HG03521 (cell line): ENCODE data around the gene NEDD4L.
"Not testable (repeated sequence)": the region's sequence is repeated elsewhere in the genome, so short reads cannot be mapped to it uniquely, and the experiment has no call there.

ENCODE experiments used
- ATAC-seq: cut with Tn5 transposase; IDR thresholded peaks from one replicate; pipeline ENCODE4 v1.9.1; 2021; ENCODE audit warnings: mild to moderate bottlenecking, moderate library complexity; ENCODE audit not compliant: unreplicated experiment

The NEDD4L gene

DNA sequence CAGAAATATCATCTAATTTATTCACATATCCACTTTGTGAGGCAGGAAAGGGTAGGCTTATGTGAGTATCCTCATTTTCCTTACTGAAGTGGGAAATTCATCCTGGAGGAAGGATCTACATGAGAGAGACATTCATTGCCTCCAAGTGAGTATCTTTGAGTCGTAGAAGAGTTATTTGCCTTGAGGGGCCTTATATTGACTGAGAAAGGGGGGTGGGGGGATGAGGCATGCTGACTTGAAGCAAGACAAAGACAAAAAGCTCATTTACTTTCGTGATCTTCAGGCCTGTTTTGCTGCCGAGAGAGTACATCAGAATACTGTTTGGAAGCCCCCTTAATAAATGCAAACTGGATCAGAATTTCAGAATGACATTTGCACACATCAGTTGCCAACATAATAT, 17.6 kb upstream of the NEDD4L start:
- no peak for ATAC-seq

DNA sequence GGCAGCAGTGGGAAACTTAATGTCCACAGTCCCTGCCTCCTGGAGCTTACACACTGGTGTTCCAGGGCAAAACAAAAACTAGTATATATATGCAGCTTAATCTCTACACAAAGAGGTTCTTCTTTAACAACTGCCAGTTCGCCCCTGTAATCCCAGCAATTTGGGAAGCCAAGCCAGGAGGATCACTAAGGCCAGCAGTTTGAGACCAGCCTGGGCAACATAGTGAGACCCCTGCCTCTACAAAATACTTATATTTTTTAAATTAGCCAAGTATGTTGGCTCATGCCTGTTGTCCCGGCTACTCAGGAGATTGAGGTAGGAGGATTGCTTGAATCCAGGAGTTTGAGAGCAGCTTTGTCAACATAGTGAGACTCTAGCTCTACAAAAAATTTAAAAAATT, 17.2 kb upstream of the NEDD4L start:
- ATAC-seq, result no peak

DNA sequence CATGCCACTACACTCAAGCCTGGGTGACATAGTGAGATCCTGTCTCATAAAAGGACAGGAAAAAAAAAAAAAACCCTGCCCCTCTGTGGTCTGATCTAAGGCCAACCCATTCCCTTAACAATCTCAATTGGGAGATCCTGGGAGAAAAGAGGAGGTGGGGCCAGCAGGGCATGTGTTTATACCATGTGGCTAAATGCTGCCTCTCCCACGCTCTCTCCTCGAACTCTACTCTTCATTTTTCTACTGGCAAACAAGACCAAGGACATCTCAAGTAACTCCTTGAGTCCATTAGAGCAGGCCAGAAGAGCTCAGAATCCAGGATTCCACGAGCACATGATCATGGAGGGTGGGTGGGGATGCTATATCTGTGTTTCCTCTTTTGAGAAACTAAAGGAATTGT, 16.7 kb upstream of the NEDD4L start:
- ATAC-seq, result no peak

DNA sequence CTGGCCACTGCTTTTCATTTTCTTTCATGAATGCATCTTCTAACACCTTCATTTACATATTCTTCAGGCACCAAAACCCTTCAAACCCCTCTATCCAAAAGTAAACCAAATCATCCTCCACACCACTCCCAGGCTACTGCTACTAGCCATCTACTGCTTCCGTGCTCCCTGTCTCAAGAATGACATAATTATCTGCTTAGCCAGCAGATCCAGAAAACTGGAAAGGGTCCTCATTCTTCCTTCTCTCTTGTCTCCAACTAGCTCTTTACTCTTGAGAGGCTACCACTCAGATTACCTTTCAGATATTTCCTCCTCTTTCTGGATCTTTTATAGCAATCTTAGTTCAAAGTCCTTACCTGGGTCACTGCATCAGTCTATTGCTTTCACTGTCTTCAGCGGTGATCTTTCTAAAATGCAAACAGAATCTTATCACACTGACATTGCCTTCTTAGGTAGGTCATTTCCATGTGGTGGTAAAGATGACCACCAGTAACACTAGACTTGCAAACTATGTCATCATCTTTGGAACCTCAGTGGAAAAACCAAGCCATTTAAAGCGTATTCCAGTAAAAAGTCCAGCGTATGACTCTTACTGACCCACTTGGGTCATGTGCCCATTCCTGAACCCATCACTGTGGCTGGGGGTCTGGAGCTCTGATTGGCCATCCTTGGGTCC, 15.8 kb upstream of the NEDD4L start:
- ATAC-seq, result no peak

DNA sequence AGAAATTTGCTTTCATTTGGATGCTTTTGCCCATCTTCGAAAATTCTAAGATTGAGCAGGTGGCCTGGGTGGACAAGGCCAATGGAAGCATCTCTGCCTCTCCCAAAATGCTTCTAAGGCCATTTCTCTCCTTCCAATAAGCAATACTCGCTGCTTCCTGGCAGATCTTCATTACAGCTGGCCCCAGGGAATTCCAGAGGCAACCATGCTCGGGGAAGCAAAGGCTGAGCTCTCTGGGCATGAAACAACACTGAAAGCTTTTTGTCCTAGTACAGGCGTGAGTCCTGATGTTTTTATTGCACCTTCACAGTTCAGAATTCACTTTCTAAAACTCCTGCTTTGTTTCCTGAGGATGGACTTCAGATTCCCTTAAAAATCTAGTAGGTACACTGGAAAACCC, 11.8 kb upstream of the NEDD4L start:
- ATAC-seq, result no peak

DNA sequence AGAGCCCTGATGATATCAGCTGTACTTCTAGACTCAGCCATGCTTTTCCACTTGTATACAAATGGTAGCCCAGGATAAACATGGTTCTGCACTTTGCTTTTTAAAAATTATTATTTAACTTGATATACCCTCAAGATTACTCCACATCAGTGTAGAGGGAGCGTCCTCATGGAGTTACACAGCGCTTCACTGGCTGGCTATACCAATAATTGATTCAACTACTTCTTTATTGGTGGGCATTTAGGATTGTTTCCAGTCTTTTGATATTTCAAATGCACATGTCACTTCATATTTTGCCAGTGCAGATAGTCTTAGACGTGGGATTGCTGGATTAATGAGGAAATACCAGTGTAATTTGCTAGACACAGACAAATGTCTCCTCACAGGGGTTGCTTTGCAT, 10.8 kb upstream of the NEDD4L start:
- ATAC-seq, result no peak

DNA sequence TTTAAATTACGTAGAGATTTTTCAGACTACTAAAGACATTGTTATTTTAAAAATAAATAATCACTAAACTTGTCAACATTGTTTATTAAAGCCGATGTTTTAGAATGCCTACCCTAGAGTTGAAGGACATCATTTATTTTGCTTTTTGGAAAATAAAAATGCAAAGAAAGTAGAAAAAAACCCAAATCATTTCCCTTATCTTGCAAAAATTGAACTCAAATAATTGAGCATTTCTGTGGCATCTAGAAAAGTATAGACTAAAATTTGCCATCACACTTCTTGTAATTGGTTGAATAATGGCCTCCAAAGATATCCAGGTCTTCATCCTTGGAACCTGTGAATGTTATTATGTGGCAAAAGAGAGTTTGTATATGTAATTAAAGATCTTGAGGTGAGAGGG, 9.7 kb upstream of the NEDD4L start:
- ATAC-seq, result no peak

DNA sequence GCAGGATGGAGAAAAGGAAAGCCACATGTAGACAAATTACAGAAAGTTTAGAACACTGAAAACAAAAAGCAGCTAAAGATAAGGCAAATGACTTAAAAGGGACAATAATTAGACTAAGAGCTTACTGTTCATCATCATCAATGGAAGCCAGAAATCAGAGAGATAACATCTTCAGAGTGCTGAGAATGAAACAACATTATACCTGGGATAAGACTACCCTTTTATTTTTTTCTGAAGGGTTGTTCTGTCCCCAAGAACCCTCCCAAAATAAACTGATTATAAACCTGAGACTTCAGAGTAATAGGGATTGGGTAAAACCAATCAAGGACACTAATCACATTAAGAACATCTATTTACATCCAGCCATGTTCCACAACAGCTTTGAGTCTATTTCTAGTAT, 6.9 kb upstream of the NEDD4L start:
- ATAC-seq, result no peak

DNA sequence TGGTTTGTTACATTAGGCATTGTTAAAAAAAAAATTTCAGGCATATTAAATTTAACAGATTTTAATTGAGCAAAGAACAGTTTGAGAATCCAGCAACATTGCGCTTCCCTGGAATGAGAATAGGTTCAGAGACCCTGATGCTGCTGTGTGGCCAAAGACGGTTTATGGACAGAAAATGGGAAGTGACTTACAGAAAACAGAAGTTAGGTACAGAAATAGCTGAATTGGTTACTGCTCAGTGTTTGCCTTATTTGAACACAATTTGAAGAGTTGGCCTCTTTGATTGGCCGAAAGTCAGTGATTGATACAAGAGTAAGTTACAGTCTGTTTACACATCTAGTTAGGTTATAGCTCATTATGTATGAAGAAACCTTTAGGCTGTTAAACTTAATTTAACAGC, 6.0 kb upstream of the NEDD4L start:
- no peak for ATAC-seq

DNA sequence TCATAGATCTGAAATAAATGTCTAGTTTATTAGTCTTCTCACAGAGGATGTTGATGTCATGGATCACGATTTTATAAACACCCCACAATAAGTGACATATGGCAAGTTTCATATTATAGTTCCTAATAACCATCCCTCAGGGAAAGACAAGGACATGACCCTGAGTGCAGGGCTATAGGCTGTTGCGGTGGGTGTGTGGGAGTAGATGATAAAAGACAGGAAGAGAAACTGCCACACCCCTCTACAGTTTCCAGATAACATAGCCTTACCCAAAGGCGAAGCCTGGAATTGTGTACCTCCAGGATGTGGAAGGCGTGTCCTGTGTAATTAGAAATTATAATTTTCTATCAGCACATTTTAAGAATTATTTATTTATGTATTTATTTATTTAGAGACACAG, 2.4 kb upstream of the NEDD4L start:
- ATAC-seq, result no peak

DNA sequence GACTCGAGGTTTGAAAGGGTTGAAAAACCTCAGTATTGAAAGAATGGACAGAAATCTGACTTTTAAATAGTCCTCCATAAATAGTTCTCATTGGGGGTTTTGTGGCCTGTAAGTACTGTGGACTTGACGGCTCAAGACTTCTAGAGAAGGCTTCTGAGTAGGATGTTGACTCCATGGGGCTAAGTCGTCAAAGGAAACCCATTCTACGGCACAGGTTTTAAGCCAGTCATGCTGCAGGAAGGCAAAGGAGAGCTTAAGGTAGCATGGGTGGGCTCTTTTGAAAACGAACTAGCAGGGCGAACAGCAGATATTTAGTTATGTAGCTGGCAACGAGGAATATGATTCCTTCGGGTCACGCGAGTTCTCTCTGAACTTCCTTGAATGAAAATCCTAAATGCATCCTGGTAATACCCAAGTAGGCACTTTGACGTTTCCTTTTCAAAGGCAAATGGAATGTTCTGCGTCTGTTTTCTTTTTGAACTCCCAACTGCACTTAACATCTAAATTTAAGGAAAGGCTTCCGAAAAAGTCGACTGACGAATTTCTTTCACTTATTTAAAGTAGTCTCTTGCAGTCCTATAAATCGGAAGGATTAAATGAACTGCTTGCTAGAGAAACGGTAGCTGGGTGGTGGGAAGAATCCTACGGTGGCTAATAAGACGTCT, 1.1 kb upstream of the NEDD4L start:
- no peak for ATAC-seq

DNA sequence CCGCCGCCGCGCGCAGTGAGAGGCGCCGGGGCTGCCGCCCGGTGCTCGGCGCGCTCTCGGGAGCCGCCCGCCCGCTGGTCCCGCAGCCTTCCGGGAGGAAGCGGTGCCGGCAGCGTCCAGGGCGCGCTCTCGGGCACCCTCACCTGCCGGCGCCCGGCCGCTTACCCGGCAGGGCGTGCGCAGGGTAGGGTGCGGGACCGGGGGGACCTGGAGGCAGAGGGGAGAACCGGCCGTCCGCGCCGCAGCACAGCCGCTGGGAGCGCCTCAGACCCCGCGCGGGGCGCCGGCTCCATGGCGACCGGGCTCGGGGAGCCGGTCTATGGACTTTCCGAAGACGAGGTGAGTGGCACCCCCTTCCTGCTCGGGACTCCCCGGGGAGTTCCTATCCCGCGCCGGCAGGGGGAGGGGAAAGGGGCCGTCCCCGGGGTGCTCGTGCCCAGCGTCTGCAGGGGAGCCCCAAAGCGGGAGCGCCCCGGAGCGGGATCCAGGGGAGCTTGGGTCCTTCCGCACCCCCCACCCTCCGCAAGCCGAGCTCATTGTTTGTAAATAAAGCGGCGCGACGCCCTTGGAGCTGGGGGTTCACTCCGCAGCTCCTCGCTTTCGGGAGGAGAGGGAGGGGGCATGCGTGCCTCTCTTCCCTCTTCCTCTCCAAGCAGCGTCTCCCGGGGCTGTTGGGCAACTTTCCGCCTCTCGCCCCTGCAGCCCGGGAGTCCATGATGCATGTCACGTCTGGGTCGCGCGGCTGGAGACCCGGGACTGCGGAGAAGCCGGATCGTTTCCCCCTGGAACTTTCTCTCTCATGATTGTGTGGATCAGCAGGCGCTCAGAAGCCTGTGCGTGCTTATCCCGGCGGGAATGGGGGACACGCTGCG, 580 bp downstream of the NEDD4L start:
- peak; percentile 38 for ATAC-seq

DNA sequence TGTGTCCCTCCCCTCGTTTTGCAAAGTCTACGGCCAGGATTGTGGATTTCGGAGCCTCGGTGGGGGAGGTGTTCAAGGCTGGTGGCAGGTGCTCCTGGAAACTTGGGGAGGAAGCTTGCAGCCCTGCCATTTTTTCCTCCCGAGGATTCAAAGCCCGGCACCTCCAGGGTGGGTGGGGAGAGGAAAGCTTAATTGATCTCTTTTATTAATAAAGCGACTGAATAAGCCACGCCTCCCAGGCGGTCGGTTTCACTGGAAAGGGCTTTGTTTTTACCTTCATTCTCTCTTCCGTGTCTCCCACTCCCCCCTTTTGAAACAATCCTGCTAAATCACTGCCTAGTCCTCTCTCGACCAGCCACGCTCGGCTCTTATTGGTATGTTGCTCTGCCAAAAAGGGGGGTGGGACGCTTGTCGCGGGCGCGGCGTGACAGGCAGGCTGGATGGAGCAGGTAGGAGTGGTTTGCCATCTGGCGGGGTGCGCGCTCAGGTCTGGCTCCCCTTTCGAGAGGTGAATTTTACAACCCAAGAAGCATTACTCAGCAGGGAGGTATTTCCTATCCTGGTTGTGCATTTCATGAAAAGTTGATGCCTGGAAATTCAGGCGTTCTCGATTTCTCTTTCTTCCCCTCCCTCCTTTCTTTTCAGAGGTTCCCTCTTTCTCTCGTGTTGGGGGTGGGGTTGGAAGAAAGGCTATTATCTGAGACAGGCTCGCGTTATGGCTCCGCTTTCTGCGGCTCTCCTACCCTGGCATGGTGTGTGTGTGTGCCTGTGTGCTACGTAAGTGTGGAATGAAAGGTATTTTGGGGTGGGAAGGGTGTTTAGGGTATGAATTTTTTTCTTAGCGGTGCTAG, 1.4 kb downstream of the NEDD4L start:
- ATAC-seq, result no peak

DNA sequence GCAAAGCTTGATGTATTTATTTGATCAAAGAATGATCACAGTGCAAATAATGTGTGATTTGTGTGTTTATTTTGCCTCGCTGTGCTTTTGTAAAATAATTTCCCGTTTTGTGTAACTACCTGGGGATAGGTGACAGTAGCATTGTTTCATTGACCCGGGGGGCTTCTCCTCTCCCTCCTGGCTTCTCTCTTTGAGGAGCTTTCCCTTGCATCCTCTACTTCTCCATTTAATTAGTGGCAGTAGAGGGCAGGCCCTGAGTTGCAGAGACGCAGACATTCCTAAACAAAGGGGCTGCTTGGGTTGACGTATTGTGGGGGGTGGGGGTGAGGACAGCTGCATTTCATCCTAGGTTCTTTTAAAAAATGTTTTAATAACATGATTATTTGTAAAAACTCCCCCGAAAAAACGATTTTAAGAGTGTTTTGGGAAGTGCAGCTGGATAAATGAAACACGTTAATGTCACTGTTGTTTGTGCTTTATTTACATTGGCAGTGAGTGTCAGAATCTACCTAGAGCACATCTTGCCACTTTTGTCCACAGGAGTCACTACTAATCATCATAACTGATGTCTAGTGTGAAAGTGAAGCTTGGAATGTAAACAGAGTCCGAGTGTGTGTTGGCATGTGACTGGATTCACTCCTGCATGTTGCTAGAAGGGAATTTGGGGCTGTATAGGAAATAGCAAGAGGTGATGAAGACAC, 2.2 kb downstream of the NEDD4L start:
- no peak for ATAC-seq

DNA sequence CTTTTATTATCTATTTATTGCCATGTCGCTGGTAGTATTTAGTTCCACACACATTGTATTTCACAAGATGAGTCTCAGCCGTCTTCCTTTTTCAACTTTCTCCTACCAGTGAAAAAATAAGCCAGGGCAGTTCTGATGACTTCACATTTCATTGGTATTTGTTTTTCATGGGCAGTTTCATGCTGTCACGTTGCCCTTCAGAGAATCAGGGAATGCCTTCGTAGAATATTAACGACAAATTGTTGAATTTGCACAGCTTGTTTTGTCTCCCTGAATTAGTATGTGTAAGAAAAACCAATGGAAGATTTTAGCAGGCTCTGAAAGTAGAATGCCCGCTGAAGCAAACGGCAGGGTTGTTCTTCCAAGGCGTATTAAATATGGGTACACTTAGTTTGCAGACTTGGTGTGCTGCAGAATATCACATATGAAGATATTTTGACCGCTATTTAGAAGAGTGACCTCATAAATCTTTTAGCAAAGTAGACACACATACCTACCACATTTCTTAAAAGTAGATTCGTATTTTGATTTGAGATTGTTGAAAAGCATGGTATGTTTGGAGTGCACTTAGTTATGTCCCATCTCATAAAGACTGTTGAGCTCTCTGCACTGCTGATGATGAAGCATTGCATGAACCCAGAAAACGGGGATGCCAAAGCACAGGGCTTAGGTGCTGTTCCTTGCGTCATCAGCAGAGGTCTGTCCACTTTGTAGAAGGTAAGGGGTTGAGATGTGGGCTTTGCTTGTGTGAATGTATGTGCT, 2.9 kb downstream of the NEDD4L start:
- no peak for ATAC-seq

DNA sequence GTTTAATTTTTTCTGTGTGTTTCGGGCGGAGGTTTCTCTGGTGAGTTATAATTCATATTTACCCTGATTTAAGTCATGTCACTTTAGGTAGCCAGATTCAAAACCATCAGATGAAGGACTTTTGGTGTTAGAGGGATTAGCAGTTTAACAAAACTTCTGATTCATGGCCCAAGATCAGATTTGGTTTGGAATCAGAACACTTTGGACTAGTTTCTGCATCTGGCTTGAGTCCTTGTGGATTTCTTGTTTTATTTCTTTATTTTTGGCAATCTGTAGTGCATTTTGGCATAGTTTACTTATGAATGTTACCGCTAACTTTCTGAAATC, 3.5 kb downstream of the NEDD4L start:
- no peak for ATAC-seq

DNA sequence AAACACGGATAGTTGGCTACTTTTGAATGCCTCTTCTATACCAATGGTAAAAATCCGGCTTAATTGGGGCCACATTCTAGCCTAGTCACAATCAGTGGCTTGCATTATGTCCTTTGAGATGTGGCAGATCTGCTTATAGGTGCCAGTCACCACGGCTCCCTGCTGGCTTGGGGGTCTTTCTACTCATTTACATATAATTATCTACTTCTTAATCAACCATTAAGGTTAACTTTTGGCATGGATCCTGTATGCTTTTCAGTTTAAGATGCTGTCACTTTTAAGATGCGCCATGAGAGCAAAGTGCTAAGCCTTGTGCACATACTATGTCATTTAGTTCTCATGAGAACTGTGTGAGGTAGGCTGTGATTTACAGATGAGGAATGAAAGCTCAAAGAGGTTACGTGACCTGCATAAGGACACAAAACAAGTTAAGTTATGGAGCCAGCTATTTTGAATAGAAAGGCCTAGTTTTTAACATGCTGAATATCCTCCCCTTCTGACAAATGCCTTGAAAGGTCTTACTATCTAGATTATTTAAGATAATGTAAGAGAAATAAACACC, 4.1 kb downstream of the NEDD4L start:
- no peak for ATAC-seq

DNA sequence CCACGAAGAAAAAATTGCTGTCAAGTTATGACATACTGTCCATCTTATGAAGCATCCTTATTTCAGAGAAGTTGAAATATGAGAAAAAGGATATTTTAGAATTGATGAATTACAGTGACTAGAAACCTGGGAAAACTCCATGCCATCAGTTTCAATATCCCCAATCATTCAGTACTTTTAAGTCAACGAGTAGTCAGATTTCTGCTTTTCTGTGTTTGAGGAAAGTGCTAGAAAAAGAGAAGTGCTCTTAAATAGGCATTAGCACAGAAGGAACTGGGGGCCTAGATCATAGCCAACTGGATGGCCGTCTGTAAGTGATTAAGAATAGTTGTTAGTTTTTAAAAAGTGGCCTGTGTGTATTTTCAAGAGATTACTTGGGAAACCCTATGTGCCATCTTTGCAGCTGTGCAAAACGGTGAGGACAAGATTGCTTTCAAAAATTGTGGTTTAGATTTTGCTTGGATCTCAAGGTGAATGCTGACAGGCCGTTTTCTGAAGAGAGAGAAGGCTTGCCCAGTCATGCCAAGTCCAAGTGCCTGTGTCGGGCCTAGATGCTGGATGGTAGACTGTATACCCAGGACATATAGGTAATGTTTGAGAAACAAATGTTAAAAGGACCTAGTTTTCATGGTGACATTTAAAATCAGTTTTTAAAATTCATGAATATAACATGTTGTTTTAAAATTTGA, 5.1 kb downstream of the NEDD4L start:
- no peak for ATAC-seq

DNA sequence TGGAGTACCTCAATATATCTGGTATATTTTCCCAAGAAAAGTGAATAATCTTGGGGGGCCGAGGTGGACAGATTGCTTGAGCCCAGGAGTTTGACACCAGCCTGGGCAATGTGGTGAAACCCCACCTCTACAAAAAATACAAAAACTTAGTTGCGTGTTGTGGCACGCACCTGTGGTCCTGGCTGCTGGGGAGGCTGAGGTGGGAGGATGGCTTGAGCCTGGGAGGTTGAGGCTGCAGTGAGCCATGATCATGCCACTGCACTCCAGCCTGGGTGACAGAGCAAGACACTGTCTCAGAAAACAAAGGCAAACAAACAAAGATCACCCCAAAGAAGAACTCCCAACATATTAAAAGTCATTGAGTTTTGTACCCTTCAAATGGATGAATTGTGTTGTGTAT, 6.9 kb downstream of the NEDD4L start:
- not testable (repeated sequence) for ATAC-seq
